Bronchial smooth muscle cell (primary cell): ENCODE results near the gene AHR. TPM values are rescaled to one million over a fixed set of nuclear protein-coding genes. Genes with fewer than 3 reads are reported as not detected.

Source experiments
- total RNA-seq: library from RNA; depleted of rRNA; stranded (reverse); fragments of >200 nt; gene quantifications from 2 replicates; pipeline ENCODE4 v1.2.1, GENCODE V29; 2014

Gene AHR
- total RNA-seq = 64.7 and 183 TPM in 2 replicates

DNA sequence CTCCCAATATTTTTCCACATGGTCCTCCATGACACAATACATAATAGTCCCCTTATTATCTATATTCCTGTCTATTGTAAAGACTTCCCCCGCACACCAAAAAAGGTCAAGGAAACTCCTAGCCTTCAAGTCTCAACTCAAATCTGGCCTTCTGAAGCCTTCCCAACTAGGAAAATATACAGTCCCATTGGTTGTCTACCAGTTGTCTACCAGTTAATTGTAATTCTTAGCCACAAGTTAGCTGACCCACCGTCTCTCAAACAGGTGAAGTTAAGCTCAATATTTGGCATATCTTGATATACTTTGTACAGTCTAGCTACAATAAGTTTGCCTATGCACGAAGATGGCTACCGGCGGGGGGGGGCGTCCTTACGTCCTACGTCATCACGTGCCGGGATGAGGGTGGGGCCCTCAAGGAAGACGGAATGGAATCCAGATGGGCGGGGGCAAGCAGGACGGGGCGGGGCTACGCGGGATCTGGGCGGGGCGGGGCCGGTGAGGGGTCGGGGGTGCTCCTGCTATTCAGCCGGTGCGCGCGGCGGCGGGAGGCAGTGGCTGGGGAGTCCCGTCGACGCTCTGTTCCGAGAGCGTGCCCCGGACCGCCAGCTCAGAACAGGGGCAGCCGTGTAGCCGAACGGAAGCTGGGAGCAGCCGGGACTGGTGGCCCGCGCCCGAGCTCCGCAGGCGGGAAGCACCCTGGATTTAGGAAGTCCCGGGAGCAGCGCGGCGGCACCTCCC is at the start of gene AHR:
Gene AHR (plus strand): TSS at position 551 of the 738 bp plus-strand sequence. CDS start 613 bp downstream, outside the sequence.

